Stimulated activated CD4-positive, alpha-beta T cell treated with anti-CD3 and anti-CD28 coated beads, Interleukin-4, amount 100 ng/mL, for 48 hours (primary cell): Measurements from ENCODE around the gene POGZ.
A peak's percentile ranks its signal among the peaks of the same experiment; 100 is the strongest.

ENCODE experiments used
- DNase-seq, 2 donors: peaks; one replicate each; pipeline ENCODE4 v3.0.0-alpha.2; 2020; ENCODE audit warnings: low read depth in 2 of 2

POGZ gene, protein sequence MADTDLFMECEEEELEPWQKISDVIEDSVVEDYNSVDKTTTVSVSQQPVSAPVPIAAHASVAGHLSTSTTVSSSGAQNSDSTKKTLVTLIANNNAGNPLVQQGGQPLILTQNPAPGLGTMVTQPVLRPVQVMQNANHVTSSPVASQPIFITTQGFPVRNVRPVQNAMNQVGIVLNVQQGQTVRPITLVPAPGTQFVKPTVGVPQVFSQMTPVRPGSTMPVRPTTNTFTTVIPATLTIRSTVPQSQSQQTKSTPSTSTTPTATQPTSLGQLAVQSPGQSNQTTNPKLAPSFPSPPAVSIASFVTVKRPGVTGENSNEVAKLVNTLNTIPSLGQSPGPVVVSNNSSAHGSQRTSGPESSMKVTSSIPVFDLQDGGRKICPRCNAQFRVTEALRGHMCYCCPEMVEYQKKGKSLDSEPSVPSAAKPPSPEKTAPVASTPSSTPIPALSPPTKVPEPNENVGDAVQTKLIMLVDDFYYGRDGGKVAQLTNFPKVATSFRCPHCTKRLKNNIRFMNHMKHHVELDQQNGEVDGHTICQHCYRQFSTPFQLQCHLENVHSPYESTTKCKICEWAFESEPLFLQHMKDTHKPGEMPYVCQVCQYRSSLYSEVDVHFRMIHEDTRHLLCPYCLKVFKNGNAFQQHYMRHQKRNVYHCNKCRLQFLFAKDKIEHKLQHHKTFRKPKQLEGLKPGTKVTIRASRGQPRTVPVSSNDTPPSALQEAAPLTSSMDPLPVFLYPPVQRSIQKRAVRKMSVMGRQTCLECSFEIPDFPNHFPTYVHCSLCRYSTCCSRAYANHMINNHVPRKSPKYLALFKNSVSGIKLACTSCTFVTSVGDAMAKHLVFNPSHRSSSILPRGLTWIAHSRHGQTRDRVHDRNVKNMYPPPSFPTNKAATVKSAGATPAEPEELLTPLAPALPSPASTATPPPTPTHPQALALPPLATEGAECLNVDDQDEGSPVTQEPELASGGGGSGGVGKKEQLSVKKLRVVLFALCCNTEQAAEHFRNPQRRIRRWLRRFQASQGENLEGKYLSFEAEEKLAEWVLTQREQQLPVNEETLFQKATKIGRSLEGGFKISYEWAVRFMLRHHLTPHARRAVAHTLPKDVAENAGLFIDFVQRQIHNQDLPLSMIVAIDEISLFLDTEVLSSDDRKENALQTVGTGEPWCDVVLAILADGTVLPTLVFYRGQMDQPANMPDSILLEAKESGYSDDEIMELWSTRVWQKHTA (N-terminal part only)

DNA sequence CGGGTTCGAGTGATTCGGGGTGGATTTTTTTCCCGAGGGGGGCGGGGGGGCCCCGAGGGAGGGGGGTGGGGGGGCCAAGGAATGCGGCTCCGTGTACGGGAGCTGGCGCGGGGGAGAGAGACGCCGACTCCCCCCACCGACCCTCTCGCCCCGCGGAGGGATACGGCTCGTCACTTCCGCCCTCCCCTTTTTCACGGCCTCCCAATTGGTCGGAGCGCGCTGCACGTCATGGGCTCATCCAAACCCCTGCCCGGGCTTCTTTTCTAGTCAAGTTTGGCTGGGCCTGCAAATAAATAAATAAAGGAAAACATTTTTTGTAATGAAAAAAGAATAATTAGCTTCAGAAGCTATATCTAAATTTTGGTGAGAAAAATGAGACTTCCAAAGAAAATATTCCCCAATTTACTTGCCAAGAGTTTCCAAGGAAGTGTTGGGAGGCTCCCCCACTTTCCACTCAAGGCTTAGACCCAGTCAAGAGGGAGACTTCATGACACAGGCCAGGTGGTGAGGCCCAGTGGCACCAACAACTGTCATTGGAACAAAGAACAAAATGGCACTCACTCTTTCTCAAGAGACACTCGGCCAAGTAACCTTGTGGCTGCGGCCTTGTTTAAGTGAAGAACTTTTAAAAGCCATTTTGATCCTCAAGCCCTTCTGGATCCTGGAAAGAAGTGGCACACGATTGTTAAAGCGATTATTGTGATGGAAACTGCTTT lies at the start of gene POGZ:
TSS of gene POGZ (minus strand) at position 164 of the 716 bp plus-strand sequence. CDS start 17,290 bp downstream, outside the sequence.
- DNase-seq, result peak; percentile 93 to 94

DNA sequence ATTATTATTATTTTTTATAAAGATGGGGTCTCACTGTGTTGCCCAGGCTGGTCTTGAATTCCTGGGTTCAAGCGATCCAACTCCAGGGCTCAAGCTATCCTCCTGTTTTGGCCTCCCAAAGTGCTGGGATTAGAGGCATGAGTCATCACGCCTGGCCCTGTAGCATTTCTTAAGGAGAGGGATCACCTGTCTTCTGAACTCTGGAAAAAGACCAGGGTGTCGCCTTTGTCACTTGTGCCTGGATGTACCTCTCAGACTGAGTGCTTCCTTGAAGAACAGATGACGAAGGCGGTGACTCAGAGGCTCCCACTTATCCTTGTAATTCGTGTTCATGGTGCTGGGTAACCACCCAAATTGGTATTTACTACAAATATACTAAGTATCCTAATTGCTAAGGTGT lies 49.5 kb upstream of the POGZ start:
- no peak for DNase-seq

DNA sequence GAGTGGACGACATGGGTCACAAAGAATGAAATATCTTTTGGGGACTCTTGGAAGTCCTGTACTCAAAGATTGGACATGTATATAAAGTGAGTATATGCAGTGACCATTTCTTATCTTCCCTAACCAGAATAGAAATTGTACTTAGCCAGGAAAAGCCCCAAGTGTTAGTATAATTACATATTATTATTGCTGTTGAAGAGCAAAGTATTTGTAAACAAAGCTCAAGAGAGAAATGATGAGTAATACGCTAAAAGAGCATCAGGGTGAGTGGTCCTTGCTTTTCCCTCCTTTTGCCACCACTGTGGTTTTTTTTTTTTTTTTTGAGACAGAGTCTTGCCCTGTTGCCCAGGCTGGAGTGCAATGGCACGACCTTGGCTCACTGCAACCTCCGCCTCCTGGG lies 45.5 kb upstream of the POGZ start:
- no peak for DNase-seq

DNA sequence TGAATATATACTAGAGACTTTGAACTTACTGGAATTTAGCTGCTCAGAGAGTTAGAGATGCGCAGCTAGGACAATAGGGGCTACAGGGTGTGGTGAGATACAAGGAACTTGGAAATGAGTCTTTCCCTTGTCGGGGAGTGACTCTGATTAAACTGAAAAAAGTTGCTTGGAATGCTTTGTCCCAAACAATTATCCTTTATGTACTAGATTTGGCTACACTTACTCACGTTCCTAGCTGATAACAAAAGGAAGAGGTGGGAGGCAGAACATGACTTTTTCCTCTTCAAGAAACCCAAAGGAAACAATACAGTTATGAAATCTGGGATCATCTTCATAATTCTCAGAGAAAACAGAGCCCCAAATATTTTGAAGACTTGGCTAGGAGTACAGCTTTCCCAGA lies 45.0 kb upstream of the POGZ start:
- no peak for DNase-seq

DNA sequence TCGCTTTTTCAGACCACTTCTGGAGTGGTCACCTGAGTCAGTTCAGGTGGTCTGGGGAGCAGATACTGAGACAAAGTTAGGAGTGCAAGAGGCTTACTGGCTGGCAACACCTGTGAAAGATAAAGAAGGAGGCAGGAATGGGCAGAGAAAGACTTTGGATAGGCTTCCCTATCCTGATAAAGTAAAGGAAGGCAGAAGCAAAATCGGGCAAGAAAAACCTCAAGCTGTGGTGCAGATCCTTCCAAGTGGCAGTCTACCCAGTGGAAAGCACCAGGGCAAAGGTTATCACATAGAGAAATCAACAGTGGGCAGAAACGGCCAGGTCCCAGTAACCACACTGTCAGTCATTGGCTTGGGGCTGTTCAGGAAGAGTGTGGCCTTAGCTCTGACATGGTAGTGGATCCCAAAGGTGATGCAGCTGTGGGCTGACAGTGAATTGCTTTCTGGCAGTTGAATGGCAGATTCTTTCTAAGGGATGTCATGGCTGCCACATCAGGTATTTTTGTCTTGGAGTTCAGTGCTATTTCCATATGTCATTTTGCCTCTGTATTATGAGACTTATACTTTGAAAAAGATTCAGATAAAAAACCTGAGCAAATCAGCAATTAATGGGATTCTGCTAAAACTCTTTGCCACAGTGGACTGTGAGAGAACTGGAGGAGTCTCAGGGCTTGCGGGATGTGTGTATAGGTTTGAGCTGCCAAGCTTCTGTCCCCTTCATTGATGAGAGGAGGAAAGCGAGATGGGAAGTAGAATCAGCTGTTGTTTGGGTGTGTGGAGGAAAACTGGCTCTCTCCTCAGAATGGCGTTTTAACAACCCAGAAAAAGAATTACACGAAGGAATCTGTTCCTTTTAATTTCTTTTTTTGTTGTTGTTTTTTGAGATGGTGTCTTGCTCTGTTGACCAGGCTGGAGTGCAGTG lies 43.8 kb upstream of the POGZ start:
- no peak for DNase-seq

DNA sequence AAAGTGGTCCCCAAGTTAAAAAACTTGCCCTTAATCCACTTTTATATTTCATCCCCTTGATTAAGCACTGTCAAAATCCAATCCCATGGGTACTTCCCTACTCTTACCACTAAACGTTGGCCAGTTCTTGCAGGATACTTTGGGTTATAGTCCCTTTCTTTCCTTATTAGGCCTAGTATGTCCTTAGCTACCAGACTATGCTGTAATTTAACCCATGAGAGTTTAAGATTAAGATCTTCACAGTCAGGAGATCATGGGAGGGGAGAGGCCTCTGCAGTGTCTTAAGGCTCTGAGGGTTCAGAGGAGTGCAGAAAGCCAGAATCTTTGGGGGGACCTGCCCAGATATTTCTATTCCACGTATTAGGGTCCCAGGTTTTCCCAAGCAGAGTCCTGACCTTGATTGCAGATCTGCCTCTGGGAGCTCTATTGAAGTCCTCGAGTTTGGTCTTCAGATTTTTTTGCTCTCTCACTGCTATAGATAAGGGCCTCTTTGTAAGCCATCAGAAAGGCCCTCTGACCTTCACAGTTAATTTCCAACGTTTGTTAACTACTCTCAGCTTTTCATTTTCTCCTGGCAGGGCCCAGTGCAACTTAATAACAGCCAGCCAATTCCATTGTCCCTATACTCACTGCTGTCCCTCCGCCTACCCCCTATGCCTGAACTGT lies 42.9 kb upstream of the POGZ start:
- DNase-seq, result no peak

DNA sequence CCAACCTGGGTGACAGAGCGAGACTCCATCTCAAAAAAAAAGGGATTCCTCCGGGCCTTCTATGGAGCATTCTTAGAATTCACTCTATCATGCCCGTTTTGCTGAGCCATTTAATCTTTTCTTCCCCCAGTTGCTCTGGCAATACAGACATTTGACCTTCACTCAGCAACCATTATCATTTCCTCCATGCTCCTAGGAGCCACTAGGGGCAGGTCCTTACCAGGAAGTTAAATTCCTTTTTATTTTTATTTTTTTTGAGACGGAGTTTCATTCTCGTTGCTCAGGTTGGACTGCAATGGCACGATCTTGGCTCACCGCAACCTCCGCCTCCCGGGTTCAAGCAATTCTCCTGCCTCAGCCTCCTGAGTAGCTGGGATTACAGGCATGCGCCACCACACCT lies 42.2 kb upstream of the POGZ start:
- no peak for DNase-seq

DNA sequence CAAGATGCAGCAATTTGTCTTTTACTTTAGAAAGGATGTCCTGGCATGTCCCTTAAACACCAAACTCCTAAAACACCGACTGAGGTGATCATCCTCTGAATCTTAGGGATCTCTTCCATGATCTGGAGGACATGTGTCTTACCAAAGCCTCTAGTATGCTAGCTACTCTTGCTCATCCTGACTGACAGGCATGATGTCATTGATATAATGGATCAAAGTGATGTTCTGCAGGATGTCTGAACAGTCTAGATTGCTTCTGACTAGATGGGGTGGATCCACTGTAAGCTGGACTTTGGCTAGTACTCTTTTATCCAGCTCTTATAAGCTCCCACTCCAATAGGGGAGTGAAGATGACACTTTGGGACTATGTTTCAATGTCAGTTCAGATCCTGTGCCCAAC lies 40.6 kb upstream of the POGZ start:
- no peak for DNase-seq

DNA sequence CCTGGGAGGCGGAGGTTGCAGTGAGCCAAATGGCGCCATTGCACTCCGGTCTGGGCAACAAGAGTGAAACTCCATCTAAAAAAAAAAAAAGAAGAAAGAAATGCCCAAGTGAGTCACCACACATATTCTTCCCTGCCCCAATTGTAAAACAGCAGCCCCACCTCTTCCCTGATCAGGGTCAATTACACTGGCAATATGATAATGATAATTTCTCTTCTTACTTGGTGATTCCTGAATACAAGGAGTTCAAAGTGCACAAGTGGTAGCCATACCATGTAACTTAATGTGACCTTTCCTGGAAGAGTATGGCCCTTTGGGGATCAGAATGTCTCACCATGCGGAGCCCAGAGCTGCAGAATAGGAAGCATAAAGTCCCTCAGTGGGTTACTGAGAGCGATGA lies 40.1 kb upstream of the POGZ start:
- DNase-seq, result no peak

DNA sequence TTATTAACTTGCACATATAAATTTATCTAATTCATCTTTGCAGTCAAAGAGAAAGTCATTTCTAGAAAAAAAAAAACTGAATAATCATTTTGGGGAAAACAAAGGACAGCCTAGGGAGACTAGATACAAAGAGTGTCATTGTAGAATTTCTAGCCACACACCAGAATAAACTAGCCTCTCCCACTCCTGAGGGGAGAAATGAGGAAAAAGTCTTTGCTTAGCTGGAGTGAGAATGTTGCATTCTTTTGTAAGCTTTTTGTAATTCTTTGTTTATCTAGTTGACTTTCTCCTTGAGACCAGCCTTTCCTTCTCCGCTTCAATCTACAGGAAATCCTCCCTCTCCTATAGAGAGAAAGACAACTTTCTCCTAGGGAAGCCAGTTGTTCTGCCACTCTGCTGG lies 36.0 kb upstream of the POGZ start:
- DNase-seq, result no peak

DNA sequence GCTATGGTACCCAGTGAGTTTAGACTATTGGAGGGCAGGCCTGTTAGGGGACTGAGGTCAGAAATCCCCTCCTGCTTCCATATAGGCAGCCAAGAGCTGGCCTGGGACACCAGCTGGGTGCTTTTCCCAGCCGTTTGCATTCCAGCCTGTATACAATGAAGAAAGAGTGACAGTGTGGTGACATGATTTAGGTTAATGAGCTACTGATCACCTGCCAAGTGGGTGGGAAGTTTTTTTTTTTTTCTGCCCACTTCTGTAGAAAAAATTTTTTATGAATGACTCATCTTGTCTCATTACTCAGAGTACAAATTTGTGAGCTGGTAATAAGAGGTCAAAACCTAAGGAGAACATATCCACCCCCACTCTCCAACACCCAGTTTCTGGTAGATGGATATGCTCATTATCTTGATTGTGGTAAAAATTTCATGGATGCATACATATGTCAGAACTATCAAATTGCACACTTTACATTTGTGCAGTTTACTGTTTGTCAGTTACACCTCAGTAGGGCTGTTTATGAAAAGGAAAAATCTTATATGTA lies 35.5 kb upstream of the POGZ start:
- DNase-seq, result no peak

DNA sequence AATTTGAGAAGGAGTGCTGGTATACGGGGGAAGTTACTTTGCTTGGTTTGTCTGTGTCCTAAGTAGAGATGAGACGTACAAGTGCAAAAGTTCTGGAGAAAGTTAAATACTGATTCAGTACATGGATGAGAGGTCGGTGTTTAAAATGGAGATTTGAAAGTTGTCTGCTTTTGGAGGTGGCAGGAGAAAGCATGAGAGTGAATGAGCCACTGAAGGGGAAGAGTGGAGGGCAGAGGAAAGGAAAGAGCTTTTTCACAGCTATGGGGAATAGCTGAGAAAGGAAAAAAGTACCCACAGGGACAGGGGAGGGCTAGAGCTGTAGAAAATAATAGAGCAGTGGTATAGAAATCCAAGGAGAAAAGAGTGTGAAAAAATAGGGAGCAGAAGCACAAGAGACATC lies 33.7 kb upstream of the POGZ start:
- no peak for DNase-seq

DNA sequence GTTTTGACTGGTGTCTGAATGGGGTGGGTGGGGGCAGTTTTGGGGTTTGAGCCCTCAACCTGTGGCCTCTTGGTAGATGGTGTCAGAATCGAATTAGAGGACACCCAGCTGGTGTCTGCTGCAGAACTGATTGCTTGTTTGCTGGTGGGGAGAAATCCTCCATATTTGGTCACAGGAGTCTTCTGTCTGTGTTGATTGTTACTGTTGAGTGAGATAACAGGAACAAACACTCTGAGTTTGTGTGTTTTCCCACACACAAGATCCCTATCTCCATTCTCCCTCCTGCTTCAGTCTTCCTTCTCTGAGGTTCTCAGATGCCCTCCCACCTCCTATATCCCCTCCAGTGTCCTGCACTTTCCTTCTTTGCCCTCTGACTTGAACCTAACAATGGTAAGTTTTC lies 32.8 kb upstream of the POGZ start:
- DNase-seq, result no peak

DNA sequence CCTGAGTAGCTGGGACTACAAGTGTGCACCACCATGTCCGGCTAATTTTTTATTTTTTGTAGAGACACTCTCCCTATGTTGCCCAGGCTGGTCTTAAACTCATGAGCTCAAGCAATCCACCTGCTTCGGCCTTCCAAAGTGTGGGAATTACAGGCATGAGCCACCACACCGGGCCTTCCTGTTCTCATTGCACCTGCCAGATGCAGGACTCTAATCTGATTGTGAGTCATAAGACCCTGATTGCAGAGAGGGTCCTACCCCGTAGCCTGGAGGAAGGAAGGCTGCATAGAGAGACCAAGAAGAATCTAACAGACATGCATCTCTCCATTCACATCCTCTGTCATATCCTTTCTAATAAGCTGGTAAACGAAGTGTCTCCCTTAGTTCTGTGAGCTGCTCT lies 32.3 kb upstream of the POGZ start:
- DNase-seq, result no peak

DNA sequence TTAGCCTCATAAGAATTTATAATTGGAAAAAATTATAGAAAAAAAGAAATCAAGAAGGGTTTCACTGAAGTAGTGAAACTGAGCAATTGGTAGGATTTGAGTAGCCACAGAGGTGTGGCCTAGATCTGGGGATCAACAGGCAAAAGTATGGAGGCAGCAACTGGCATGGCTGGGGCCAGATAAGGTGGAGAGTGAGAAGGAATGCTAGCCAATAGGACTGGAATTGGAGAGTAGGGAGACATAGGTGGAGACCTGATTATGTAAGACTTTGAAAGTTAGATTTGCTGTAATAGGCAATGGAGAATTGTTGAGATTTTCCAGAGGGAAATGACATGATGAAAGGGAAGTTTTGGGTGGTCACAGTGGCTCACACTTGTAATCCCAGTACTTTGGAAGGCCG lies 27.3 kb upstream of the POGZ start:
- no peak for DNase-seq

DNA sequence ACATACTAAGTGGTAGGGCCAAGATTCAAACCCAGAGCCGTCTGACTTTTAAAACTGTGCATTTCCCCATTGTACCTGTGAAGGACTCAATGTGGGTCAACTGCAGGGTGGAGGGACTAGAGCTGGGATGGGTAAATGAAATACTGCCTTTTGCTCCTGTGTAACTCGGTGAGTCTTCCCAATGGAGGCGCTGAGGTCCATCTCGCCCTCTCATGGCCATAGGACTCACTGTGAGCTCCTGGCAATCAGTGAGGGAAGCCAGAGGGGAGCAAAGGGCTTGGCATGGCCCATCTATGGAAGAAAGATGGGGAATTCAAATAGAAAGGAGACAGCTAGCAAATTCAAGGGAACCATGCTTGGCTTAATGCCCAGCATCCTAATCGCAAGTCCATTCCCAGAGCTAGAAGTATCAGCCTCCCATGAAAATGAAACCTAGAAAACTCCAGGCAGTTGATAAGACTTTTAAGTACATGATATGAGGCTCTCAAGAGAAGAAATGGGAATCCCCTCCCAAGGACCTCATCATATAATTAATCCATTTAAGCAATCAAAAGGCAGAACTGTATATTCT lies 26.5 kb upstream of the POGZ start:
- DNase-seq, result no peak

DNA sequence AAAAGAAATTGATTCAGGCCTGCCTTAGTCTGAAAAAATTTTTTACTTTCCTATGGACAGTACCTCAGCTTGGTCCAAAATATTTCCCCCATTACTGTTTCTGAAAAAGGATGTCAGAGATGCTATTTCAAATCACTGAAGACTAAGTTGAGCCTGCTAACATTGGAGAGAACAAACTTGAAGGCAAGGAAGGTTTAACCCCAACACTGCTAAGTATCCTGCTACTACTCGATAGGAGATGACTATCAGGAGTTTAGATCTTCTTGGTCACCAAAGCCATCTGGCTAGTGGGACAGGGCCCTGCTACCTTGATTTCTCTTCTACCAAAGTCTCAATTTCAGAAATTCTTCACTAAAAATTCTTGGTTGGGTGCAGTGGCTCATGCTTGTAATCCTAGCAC lies 22.7 kb upstream of the POGZ start:
- no peak for DNase-seq

DNA sequence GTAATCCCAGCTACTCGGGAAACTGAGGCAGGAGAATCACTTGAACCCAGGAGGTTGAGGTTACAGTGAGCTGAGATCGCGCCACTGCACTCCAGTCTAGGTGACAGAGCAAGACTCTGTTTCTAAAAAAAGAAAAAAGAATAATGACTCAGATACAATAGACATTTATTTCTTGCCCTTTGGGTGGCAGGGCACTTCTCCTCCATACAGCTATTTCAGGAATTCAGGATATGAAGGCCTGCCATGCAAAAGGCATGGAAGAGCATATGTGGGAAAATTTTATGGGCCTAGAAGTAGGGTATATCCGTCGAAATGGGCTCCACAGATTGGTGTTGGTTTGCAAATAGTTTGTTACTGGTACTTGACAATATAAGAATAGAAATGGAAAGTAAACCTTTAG lies 20.2 kb upstream of the POGZ start:
- DNase-seq, result no peak

DNA sequence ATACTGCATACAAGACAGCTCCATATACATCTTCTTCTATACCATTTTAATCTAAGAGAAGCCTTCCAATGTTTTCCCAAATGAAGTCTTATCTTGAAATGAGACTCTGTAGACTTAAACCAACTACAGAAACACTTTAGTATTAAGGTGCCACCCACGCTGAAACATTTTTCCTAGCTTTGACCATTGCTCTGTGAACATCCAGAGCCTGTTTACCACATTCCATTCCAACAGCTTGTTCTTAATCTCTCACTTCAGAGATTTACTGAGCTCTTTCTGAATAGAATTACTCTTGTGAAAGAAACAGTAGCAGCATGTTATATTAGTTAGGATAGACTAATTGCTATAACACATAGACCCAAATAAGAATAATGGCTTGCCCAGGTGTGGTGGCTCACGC lies 19.6 kb upstream of the POGZ start:
- DNase-seq, result no peak
